H54 (cell line): ENCODE measurements around the gene NCR3LG1.

Source experiments
- DNase-seq: peaks from one replicate; pipeline ENCODE4 v3.0.0; 2011; ENCODE audit warnings: low spot score, mixed read lengths; ENCODE audit not compliant: insufficient read length
- FAIRE-seq: peaks from 3 replicates; lab custom pipeline; 2011; peaks lifted over from hg19 to GRCh38; lab: Jason Lieb, UNC
- POLR2A ChIP-seq: IDR thresholded peaks from 2 replicates; pipeline ENCODE4 v1.6.1; 2011; ENCODE audit warnings: low read depth, mild to moderate bottlenecking, low read length

Gene NCR3LG1

GRCh38 chr11:17406082-17406817 is 54.6 kb downstream of the NCR3LG1 start:
- no peak for FAIRE-seq

DNA sequence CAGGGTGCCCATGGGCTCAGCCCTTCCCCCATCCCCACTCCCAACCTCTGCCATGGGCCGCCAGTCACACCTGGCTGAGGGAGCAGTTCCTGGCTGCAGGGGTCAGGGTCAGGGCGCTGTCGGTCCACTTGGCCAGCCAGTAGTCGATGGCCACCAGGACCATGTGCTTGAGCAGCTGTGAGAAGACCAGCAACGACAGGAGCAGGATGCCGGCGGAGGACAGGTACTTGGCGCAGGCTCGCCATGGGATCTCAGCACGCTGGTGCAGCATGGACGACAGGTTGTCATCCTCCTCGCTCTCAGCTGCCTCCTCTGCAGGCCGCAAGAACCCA is 55.2 kb downstream of the NCR3LG1 start:
- no peak for TF ChIP-seq POLR2A
- DNase-seq (no peak), FAIRE-seq (no peak)

More at GRCh38 chr11:17406082-17406817, 54.6 kb downstream of the NCR3LG1 start:
- TF ChIP-seq POLR2A, result no peak
- DNase-seq, result no peak

GRCh38 chr11:17407575-17407974 is 56.0 kb downstream of the NCR3LG1 start:
- no peak for DNase-seq
- TF ChIP-seq POLR2A, result no peak
- FAIRE-seq, result no peak

DNA sequence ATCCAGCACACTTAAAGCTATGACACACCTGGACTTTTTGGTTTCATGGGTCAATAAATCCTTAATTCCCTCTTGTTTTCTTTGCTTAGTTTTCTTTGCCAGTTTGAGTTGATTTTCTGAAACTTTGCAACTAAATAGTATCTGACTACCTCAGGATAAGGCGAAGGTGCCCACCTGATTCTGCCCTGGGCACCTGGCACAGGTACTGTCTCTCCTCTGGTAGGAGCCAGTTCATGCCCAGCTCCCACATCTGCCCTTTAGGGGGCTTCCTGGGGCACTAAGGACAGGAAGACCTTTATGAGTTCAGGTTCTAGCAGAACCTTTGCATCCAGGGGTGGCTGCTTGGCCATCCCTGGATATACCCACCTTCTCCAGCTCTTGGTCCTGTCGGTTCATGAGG is 56.4 kb downstream of the NCR3LG1 start:
- no peak for TF ChIP-seq POLR2A
- DNase-seq (no peak), FAIRE-seq (no peak)

GRCh38 chr11:17408641-17409040 is 57.0 kb downstream of the NCR3LG1 start:
- TF ChIP-seq POLR2A, result no peak
- no peak for FAIRE-seq
- DNase-seq, result no peak

DNA sequence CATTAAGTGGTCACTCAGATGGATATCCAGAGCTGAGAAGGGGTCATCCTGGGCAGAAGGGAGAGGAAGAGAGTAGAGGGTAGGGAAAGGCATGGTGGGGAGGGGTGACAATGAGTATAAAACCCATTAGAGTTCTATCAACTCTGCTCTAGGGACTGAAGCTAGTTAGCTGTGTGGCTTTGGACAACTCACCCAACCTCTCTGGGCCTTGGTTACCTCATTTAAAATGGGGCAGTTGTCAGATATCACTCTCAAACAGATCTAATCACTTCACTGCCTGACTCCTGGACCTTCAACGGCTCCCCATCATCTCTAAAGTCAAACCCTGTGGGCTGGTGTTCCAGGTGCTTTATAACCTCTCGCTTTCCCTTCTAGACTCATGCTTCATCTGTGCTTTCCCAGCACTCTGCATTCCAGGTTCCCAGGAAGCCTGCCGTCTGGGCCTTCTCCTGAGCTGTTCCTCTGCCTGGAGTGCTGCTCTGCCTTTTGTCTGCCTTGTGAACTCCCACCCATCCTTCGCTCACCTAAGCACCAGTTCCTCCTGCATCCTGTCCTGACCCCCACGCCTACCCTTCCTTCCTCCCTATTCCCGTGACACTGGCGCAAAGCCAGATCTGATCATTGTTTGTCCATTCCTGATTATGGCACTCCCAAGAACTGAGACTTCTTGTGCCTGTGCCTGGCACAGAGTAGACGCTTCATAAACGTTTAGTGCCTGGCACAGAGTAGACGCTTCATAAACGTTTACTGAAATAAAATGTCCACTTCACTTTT is 59.2 kb downstream of the NCR3LG1 start:
- DNase-seq (no peak), FAIRE-seq (no peak)
- TF ChIP-seq POLR2A, result no peak

DNA sequence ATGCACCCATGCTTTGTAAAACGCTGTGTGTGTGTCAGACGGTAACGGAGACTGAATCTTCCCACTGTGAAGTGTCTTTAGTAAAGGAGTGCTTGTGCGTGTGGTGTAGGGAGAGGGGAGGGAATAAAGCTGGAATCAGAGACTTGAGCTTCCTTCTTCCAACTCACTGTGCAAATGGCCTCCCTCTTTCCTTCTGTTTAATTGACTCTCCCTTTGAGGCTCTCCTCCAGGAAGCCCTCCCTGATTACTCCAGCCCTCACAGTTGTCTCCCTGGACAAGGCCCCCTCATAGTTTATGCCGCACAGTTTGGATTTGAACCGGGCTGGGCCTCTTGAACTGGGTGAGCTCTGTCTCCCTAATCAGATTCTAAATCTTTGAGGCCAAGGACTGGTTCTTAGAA is 59.8 kb downstream of the NCR3LG1 start:
- no peak for TF ChIP-seq POLR2A
- DNase-seq, result no peak
- no peak for FAIRE-seq

DNA sequence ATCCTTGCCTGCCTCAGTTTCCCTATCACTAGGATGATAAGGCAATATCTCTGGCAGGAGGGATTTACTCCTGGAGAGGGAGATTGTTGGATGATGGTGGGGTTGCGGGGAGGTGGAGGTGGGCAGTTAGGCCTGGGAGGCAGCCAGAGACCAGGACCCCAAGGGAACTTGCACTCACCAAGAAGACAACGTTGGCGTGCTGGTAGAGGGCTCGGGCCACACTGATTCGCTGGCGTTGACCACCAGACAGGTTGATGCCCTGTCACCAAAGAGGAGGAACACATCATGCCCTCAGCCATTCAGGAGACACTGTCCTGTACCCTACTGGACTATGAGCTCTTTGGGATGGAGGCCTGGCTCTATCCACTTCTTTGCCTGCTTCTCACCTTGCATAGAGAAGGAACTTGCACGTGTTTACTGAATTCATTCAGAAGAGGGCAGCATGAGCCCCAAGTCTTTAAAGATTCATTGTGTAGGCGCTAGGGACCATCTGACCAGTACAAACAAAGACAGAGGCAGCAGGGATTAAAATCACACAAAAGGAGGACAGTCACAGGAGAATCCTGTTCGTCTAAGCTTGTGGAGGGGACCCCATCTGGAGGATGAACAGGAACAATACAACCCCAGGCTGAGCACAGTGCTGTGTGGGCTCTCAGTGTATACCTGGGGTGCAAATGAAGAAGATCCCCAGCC is 61.0 kb downstream of the NCR3LG1 start:
- DNase-seq (no peak), FAIRE-seq (no peak)
- TF ChIP-seq POLR2A, result no peak

DNA sequence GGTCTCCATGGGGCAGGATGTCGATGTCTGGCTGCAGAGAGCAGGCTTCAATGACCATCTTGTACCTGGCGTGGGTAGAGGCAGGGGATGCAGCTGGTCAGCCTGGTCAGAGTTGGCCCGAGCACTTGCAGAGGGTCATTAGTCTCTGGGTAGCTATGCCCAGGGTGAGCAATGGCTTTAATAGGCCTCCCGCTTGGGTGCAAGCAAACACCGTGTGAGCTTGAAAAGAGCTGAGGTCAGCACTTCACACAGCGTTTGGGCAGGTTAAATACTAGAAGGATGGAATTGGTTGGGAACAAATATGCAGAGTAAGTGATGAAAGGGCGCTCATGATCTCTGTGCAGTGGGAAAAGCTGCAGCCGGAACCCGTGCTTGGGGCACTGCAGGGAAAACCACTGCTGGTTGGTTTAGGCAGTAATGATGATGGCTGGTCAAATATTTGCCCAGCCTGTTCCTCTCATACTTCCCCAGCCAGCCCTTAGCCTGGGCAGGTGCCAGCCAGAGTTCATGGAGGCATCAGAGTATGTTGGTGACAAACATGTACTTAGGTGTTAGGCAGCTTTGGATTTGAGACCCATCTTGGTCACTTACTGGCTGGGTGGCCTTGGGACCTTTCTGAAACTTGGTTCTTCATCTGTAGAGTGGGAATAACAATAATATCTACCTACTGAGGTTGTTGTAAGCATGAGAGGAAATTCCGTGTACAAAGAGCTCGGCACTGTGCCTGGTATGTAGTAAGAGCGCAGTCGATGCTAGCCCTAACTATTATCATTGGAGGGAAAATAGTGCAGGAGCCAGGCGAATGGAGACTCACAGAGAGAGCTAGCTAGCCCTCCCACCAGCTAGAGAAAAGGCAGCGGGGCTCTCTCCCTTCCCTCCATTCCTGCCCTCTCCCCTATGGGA is 62.1 kb downstream of the NCR3LG1 start:
- FAIRE-seq (no peak), DNase-seq (no peak)
- TF ChIP-seq POLR2A, result no peak

DNA sequence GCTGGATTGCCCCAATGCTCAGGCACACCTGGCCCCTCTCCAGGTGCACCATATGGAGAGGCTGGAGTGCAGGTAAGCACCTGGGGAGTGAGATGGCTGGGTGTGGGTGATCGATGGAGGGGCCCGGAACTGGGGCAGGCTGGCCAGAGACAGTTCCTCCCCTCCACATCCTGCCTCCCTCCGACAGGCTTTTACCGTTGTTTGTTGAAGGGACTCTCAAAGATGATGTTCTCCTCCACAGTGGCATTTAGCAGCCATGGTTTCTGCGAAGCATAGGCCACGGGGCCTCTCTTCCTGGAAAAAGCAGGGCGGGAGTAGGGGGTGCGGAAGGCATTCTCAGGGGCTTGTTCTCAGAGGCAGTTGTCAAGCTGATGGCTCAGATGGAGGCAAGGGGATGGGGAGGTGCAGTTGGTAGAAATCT is 62.7 kb downstream of the NCR3LG1 start:
- no peak for TF ChIP-seq POLR2A
- DNase-seq (no peak), FAIRE-seq (no peak)

- no peak for FAIRE-seq
- TF ChIP-seq POLR2A, result no peak
- no peak for DNase-seq
Measured at GRCh38 chr11:17414992-17415391, 63.4 kb downstream of the NCR3LG1 start.

DNA sequence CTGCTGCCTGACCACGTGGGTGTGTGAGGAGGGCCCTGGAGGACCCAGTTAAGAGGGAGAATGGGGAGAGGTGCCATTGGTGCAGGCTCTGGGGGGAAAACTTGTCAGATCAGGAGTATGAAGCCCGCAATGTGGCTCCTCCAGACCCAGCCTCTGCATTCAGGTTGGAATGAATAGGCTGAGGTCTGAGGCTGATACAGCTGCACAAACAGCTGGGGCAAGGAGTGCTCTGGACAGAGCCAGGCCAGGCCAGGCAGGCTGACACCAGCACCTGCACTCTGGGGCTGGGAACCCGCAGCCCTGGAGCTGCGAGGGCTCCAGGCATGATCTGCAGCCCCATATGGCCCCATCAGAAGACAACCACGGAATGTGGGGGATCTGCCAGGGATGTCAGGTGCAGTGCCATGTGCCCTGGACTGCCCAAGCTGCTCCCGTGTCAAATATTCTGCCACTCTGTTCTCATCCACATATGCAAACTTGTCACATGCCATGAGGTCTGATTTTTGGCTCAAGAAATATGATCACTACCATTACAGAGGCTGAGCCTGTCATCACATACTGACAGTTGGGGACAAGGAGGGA is 64.0 kb downstream of the NCR3LG1 start:
- no peak for DNase-seq
- no peak for TF ChIP-seq POLR2A
- no peak for FAIRE-seq

DNA sequence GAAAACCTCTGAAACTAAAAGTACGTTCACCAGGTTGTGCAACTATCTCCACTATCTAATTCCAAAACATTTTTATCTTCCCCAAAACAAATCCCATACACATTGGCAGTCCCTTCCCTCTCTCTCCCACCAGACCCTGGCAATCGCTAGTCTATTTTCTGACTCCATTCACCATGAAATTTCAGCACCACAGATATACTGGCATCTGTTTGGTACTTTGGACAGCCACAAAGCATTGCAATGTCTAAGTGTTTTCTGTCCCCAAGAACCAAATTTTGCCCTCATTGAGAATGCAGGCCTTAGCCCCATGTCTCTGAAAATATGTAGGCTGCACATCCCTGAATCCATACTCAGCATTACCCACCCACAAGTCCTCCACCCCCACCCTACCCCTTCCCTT is 64.9 kb downstream of the NCR3LG1 start:
- no peak for FAIRE-seq
- no peak for DNase-seq
- TF ChIP-seq POLR2A, result no peak
